Mucosa of gallbladder (tissue), 1 donor: ENCODE data around the gene ARSB. TPM values are rescaled to one million over a fixed set of nuclear protein-coding genes. Genes with fewer than 3 reads are reported as not detected.

ENCODE experiments used
- DNase-seq: peaks from one replicate; pipeline ENCODE4 v3.0.0-alpha.2; 2020; ENCODE audit warnings: low spot score
- total RNA-seq: library from RNA; stranded (reverse); gene quantifications from one replicate; pipeline ENCODE4 v1.2.1, GENCODE V29; 2021
- donor health status: DM: no; HTN: no; CAD: no.

ARSB gene
- total RNA-seq, 1 donor from 2014 or later, result 13.6 TPM

DNA sequence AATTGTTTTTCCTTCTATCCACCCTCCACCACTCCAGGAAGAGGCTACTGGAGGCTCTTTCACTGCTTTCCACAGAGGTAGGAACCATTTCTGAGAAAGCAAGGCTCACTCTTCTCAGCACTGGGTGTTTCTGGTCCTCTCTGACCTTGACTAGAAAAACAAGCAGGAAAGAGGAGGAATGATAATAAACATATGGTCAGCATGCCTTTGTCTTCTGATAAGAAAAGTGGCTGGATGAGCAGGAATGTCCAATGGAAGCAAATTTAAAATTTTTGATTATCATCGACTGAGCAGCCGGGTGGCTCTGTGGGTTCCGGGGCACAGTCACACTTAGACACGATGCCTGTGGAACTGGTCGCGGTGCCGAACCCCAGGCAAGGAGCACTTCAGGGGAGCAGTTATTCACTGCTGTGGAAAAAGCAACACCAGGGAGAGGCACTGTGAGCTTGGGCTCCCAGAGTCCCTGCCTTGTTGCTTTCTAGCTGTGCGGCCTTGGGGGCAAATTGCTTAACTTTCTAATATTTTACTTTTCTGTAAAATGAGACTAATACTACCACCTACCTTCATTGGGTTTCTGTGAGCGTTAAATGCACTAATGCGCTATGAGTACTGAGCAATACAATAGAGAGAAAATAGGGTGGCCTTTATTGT, 179.5 kb downstream of the ARSB start:
- DNase-seq, result no peak

DNA sequence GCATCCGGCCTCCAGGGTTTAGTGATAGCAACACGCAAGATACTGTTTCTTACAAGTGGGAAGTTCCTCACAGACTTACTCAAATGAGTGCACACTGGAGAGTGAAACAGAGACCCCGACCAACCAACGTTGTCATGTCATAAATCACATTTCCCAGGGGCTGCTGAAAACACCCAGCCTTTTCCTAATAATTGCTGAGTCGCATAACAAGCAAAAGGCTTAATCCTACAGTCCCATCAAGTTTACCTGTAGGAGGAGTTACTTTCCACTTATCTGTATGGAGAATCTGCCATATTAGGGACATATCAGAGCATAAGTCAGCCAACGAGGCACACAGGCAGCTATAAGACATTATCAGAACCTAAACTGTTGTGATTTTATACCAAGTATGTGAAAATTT, 180.1 kb downstream of the ARSB start:
- DNase-seq, result no peak

DNA sequence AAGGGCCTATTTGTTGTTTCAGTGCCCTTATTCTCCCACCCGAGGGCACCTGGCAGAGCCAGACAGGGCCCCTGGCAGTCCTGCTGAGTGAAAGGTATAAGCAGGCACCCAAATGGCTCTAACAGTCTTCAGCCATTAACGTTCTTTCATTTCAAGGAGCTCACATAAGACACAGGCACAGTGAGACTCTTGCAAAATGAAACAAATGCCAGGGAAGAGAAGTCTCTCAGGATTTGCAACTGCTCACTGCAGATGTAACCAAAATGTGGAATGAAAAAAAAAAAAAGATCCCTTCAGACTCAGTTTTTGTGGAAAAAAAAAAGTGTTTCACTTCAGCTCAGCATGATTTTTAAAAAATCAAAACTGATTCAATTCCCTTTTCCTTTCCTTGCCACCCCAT, 181.2 kb downstream of the ARSB start:
- DNase-seq, result no peak

DNA sequence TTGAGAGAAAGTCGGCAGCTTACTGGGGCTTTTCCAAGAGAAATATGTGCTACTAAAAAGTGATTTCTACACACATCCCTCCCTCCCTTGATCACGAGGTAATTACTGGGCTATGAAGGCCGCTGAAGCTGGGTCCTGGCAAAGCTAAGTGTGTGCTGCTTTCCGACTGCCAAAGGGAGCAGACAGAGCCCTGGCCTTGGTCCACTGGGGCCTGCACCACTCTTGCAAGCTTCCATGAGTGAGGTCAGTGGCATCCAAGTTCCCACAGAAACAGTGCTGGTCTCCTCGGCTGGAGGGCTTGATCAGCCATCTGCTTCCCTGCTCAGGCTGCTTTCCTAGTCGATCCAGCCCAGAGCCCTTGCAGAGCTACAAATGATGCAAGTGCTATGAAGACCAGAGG, 181.8 kb downstream of the ARSB start:
- peak; percentile 67 for DNase-seq

DNA sequence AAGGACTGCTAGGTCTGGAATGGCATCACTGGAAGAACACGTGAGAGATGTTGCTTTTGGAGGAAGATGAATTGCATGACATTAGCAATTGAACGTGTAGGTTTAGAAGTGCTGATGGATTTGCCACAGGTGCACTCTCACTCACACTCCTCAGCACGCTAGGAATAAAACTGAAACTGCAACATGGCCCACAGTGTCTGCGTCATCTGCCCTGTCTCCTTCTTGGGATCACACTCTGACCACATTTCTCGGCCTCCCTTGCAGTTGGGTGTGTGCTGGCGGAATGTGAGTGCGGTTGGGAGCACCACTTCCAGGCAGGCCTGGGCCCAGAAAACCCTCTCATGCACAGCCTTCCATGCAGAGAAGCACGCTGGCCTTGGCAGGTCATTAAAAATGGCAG, 183.7 kb downstream of the ARSB start:
- DNase-seq, result no peak

DNA sequence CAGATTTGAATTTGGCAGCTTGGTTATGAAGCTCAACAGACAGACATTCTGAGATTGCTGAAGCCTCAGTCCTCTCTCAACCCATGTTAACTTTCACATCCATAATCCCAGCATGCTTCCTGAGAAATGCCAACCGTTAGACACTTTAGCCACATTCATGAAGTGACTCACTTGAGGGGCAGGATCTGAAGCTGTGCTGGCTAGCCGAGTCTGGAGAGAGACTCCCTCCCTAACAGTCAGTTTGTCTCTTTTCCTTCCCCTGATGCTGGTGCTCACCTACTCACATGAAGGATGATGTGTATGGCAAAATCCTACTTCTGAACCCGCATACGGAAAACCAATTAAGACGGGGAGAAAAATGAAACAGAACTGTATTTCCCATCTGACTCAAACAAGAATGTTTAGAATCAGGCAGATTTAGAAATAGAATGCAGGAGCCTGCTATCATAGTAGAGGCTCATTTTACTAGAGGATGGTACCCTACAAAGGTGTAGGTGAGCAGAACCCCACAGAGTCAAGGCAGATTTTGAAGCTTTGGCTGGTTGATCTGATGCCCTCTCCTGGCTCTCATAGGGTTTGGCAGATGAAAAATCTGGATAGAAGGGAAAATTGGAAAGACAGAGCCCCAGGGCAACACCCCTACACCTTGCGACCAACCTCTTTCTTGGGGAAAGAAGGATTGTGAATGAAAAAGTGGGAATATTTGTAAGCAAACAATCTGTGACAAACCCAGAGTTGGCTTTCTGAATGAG, 185.7 kb downstream of the ARSB start:
- DNase-seq, result no peak

DNA sequence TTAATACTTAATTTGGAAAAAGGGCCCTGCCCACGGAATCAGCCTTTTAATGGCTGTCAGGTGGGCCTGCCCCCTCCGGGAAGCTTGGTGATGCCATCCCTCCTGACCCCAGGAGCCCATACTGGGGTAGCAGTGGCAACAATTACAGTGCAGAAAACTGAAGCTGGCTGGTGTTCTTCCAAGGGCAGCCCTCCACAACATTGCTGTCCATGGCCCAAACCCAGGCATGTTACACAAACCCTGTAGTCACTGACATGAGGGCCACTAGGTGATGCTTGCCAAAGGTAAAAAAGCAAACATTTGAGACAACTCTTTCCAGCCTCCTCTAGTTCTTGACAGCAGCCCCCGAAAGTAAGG, 186.5 kb downstream of the ARSB start:
- no peak for DNase-seq

DNA sequence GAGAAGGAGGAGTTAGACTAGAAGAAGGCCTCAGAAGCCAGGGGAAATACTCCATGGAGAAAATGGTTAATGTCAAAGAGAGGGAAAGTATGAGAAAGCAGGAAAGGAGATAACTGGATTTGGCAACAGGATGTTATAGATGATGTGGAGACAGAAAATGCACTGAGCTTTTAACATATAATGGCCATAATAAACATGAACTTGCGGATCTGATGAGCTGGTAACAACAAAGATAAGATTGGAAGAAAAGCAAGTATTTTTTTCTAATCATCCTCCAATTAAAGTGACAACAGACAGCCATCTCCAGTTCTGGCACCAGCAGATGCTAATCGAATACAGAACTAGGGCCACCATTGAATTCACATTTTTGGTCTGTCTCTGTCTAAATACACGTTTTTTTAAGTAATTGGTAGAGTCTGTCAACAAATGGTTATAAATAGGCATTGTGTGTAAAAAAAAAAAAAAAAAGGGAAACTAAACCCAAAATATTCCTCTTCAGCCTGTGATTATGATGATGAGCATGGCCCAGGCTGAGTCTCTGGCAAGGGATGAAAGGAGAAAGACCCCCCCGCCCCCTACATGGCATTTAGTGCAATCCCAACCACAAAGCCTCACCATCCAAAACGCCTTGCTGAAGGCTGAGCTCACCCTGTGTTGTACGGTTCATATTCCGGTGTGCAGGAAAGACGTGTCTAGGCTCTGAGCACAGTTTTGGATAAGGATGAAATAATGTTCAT, 187.0 kb downstream of the ARSB start:
- DNase-seq, result no peak

DNA sequence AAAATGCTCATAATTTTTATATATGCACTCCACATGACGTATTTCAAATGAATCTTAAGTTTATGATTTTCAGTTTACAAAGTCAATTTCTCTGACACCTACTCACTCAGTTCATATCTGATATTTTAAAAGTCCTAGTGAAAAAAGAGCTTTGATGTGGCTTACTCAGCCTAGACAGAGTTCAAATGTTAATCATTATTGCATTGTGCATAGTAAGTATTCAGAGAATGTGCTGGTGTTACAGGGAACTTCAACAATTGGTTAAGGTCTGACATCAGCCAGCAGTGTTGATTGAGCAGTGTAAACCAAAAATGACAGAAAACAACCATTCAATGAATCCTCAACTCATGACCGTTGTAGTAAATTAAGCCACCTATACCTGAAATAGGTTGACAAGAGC, 189.4 kb downstream of the ARSB start:
- DNase-seq, result no peak

DNA sequence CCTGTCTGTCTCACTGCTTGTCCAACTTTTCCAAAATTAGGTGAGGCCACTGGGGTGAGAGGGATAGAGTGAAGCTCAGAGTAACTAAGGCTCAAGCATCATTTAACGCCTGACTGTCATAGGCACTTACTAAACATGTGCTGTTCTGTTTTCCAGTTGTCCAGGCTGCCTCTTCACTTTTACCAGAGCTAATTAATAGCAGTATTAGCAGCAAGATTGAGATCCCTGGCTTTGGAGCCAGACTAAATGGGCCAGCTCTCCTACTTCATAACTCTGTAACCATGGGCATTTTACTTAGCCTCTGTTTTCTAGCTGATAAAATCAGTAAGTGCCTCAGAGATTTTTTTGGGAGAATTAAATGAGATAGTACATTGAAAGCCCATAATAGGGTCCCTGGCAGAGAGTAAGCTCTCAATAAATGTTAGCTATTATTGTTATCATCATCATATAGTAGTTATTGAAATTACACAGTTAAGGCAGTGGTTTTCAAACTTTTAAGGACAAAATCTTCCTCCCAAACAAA, 190.4 kb downstream of the ARSB start:
- DNase-seq, result no peak

DNA sequence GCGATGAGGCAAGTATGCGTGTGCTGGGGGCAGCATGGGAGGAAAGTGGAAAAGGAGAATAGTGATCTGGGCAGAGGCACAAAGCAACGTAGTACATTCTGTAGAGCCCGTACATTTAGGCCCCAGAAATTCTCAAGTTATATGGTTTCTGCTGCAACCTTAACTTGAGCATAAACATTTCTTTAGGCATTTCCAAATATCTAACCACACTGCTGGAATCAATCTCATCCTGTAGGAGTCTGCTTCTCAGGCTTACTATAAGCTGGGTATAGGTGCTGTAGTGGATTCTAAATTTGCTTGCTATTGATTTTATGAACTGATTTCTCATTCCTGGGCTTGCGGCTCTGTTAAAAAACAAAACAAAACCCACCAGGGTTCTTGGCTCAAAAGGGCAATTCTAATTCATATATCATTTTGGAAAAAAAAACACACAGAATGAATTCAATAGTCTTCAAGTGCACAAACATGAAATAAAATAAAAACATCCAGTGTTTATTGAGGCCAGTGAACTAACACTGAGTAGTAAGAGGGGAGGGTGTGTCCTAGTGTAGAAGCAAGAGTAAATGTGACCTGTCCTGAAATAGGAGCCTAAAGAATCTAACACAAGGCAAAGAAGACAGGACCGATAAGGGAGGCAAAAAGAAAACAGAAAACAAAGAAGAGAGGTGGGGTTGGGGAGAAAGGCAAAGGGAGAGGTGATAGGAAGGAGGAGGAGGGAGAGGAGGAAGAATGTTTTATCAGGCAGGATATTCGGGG, 191.0 kb downstream of the ARSB start:
- DNase-seq, result no peak

DNA sequence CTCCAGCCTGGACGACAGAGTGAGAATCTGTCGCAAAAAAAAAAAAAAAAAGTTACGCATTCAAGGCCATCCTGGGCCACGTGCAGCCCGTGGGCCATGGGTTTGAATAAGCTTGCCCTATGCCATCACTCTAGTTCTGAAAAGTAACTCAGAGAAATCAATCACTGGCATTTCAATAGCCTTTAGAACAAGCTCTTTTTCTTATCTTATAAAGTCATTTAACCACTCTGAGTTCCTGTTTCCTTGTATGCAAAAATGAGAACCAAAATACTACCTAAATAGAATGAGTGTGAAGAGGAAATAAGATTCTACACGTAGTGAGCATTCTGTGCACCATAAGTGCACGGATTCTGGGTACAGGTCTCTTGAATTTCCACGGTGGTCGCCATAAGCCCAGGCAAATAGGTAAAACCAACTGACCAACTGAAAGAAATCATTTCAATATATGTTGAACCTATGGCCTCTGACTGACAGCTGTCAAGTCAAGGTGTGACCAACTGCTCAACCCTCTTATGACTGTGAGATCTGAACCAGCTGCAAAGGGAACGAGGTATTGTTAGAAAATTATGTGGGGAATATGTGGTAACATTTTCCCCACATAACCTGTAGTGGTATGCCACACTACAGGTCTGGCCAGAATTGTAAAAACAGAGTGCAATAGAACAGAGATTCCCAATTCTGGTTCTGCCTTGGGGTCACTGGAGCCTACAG, 192.6 kb downstream of the ARSB start:
- DNase-seq, result no peak

DNA sequence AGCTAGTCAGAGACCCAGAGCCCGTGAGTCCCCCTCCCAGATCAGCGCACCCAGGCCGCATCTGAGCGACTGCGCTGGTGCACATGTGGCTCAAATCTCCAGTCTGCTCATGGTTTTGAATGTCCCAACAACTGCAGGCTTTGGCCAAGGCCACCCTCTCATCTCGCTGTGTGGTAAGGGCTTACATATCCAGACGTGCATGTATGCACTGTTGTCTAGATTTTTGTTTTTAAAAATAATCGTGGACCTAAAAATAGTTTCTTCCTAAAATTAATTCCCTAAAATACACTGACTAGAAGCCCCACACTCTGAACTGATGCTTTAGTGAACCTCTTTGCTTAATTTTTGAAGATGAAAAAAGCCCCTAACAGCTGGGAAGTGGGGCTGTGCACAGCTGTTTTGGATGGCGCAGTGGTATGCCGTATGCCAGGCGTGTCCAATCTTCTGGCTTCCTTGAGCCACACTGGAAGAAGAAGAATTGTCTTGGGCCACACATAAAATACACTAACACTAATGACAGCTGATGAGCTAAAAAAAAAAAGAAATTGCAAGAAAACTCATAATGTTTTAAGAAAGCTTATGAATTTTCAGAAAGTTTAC, 193.5 kb downstream of the ARSB start:
- no peak for DNase-seq

DNA sequence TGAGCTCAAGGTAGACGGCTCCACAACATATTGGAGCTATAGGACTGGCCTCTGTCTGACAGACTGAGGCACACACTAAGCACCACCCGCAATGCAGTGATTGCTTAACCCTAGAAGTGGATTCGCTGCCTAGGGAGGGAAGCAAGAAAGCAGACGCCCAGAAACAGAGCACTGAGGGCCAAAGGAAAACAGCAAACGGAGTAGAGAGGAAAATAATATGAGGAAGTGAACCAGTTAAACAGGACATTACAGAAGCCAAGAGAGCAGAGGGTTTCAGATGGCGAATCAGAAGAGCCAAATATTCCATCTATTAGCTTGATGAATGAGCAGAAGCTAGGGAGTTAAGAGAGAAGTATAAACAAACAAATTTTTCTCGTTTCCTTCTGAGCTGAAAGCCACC, 197.3 kb downstream of the ARSB start:
- no peak for DNase-seq

DNA sequence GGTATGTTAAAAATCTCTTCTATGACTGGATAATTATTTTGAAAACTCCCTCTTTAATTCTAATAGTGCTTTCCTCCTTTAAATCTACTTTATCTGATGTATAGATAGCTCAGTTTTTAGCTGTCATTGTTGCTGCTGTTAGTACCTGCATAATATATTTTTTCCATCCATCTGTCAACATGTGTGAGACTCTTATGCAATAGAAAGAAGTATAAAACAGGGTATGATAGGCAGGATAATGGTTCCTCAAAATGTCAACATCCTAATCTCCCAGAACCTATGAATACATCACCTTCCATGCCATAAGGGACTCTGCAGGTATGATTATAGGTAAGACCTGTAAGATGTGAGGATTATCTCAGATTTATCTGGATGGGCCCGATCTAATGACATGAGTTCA, 199.7 kb downstream of the ARSB start:
- DNase-seq, result no peak

DNA sequence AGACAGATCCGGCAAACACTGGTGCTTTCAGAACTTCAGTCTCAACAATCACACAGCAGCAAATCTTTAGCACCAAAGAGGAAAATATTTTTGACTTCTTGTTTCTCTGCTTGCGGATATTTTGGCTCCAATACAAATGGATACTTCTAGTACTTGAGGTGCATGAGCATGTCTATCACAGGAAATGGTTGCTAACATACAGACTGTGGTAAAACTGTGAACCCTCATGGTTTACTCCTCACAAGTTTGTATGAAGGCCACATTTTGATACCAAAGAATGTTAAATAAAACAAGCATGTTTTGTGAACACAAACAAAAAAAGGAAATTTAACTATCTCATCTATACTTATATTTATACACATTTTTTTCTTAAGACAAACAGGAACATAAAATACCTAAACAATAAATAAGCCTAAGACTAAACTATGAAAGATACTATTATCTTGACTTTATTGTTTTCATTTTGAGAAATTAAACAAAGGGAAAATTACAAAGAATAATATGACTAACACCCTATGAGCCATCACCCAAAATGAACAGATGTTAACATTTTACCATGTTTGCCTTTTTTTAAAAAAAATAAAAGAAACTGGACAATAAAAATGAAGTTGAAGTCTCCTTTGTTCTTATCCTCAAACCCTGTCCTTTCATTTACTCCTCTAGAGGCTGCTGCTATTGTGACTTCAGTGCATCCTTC, 201.5 kb downstream of the ARSB start:
- DNase-seq, result no peak

DNA sequence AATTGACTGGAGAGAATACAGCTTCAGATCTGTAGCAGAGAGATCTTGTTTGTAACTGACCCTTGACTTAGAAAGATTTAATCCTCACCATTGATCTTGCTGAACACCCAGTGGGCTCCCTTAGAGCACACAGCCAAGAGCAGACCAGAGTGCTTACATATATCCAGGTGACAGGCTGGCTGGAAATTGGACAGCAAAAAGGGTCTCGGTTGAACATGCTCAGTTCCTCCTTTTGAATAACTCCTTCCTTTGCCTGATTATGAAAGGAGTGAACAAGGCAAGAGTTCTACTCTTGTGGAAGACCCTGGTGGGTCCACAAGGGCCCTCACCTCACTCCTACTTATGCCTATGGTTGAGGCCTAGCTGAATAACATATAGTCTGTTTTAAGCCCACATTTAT, 202.4 kb downstream of the ARSB start:
- DNase-seq, result no peak

DNA sequence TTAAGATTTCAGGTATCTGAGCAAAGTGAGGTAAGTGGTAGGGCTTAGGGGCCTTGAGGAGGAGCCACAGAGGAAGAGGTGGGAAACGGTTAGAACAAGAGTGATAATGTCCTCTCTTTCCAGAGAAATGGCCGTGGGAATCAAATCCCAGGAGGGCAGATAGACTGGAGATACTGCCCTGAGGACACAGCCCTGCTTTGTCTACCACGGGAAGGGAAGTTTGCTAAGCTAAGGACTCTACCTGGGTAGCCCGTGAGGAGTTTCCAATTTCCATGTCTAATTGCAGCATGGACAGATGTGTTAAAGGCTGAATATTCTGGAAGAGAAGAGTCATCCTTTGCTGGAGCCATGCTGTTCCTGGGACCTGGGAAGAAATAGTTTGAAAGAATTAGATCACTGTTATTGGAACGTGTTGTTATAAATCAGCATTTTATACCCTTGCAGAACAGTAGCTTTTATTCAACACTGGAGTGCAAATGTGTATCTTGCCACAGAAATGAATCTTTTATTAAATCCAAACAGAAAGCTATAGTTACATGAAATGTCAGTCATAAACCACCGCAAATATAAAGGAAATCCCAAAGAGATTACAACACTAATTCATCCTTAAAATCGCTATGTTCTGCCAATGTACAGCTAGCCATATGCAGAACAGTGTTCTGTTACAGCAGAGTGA, 203.4 kb downstream of the ARSB start:
- no peak for DNase-seq

DNA sequence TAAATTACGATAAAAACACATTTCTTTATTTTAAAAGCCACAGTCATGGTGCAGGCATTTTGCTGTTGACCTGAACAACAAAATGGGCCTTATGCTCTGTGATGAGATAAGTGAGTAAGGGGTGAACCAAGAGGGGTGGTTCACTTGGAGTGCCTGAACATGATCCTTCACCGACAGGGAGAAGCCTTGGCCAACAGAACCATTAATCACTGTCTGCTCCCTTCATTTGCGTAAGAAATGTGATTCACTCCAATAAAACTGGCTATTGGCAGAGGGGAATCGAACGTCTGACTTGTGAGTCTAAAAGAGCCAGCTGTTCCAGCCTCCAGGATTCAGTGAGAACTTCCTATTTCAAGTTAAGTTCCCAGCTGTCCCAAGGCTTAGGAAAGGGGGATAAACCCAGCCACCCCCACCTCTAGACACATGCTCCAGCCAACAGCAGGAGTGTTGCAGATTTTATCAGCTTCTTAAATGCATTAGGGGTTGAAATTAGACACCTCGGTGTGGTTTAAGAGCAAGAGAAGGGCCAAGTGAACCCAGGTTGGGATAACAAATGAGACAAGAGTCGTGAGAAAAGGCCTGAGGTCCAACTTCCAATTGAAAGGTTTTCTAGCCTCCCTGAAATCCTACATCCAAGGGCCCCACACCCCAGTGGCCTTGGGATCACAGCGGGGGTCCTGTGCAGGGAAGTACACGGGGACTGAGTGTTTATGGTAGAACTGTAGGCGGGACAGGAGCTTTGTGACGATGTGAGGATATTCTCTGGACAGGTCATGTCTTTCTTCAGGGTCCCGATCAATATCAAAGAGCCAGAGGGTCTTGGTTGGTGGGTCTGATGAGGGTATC, 205.1 kb downstream of the ARSB start:
- DNase-seq, result no peak
